ENCODE measurements around the gene GPR146. TPM values are rescaled to one million over a fixed set of nuclear protein-coding genes. Genes with fewer than 3 reads are reported as not detected.
"Not testable (repeated sequence)": the region's sequence is repeated elsewhere in the genome, so short reads cannot be mapped to it uniquely, and the experiment has no call there.

GPR146 gene
- total RNA-seq, 1 donor from 2014 or later = 3.1 TPM

DNA sequence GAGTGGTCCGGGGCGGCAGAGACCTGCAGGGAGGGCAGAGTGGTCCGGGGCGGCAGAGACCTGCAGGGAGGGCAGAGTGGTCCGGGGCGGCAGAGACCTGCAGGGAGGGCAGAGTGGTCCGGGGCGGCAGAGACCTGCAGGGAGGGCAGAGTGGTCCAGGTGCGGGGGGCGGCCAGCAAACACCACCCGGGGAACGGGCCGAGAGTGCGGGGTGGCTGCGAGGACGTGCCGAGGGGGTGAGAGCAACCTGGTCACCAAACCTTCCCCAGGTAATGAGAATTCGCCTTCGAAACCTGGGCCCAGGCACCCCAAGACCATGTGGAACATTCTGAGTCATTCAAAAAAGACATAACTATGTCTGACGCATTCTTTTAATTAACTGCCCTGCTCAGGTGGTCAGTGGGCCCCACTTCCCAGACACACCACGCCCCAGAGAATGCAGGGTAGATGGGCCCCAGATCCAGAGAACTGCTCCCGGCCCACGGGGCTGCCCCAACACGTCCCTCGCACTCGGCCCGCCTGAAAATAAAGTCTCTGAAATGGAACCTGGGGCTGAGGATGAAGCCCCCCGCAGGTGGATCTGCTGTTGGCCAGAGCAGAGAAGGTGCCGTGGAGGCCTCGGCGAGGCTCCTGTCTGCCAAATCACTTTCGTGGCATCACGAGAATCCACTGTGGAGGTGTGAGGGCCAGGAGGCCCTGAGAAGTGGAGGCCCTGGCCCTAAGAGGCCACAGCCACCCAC lies 12.5 kb upstream of the GPR146 start:
- Mint-ChIP-seq H3K36me3 (ENCODE audit: unreplicated experiment) (peaks cover 21% of the 10 kb centered on the region), H3K4me3 (ENCODE audit: unreplicated experiment) (no peak overlapping the region), H3K9me3 (ENCODE audit: unreplicated experiment) (peaks cover 24% of the 10 kb centered on the region), H3K4me1 (ENCODE audit: low read depth, unreplicated experiment) (peaks cover 9% of the 10 kb centered on the region), H3K27ac (ENCODE audit: unreplicated experiment) (no peak overlapping the region), H3K27me3 (ENCODE audit: unreplicated experiment) (peaks cover 10% of the 10 kb centered on the region)
- no peak for TF ChIP-seq CTCF (IDR thresholded peaks at IDR 0.05; ENCODE audit: partially characterized antibody, unreplicated experiment)
- no peak for DNase-seq

GRCh38 chr7:1032536-1033181 lies 11.7 kb upstream of the GPR146 start:
- Mint-ChIP-seq H3K4me1 (ENCODE audit: low read depth, unreplicated experiment) (peaks cover 7% of the 10 kb centered on the region), H3K9me3 (ENCODE audit: unreplicated experiment) (peaks cover 23% of the 10 kb centered on the region), H3K4me3 (ENCODE audit: unreplicated experiment) (no peak overlapping the region), H3K36me3 (ENCODE audit: unreplicated experiment) (peaks cover 21% of the 10 kb centered on the region), H3K27me3 (ENCODE audit: unreplicated experiment) (peaks cover 7% of the 10 kb centered on the region), H3K27ac (ENCODE audit: unreplicated experiment) (peak overlapping the region; percentile 36)
- TF ChIP-seq CTCF (IDR thresholded peaks at IDR 0.05; ENCODE audit: partially characterized antibody, unreplicated experiment) = no peak
- no peak for DNase-seq

GRCh38 chr7:1033546-1034145 lies 10.7 kb upstream of the GPR146 start:
- Mint-ChIP-seq H3K4me3 (ENCODE audit: unreplicated experiment) (no peak overlapping the region), H3K27ac (ENCODE audit: unreplicated experiment) (no peak overlapping the region), H3K36me3 (ENCODE audit: unreplicated experiment) (peaks cover 21% of the 10 kb centered on the region), H3K4me1 (ENCODE audit: low read depth, unreplicated experiment) (peaks cover 7% of the 10 kb centered on the region), H3K27me3 (ENCODE audit: unreplicated experiment) (peaks cover 7% of the 10 kb centered on the region), H3K9me3 (ENCODE audit: unreplicated experiment) (peaks cover 23% of the 10 kb centered on the region)
- no peak for TF ChIP-seq CTCF (IDR thresholded peaks at IDR 0.05; ENCODE audit: partially characterized antibody, unreplicated experiment)
- DNase-seq = no peak

DNA sequence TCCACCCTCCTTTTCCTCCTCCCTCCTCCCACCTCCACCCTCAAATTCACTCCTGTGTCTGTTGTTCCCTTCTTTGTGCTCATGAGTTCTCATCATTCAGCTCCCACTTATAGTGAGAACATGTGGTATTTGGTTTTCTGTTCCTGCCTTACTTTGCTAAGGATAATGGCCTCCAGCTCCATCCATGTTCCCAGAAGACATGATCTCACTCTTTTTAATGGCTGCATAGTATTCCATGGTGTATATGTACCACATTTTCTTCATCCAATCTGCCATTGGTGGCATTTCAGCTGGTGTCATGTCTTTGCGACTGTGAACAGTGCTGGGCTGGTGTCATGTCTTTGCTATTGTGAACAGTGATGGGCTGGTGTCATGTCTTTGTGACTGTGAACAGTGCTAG lies 9.6 kb upstream of the GPR146 start:
- Mint-ChIP-seq H3K36me3 (ENCODE audit: unreplicated experiment) (peaks cover 21% of the 10 kb centered on the region), H3K9me3 (ENCODE audit: unreplicated experiment) (peaks cover 19% of the 10 kb centered on the region)
- H3K4me3 Mint-ChIP-seq (ENCODE audit: unreplicated experiment); H3K4me1 Mint-ChIP-seq (ENCODE audit: low read depth, unreplicated experiment); H3K27ac Mint-ChIP-seq (ENCODE audit: unreplicated experiment); H3K27me3 Mint-ChIP-seq (ENCODE audit: unreplicated experiment); DNase-seq: not testable (repeated sequence)

DNA sequence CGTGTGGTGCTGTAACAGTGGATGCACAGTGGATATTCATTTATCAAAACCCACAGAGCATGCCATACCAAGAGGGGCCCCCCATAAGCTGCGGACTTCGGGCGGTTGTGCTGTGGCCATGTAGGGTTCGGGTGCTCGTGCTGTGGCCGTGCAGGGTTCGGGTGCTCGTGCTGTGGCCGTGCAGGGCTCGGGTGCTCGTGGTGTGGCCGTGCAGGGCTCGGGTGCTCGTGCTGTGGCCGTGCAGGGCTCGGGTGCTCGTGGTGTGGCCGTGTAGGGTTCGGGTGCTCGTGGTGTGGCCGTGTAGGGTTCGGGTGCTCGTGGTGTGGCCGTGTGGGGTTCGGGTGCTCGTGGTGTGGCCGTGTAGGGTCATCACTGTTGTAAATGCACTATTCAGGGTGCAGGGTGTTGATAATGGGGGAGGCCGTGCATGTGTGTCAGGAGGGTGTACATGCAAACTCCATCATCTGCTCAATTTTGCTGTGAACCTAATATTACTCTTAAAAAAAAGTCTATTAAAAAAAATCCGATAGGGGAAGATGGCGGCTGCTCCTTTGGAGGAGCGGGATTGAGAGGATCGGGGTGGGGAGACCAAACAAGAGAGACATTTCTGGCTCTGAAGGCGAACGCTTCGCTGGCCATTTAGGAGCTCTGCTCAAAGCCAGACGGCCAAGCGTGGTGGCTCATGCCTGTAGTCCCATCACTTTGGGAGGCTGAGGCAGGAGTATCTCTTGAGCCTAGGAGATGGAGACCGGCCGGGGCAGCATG lies 8.0 kb upstream of the GPR146 start:
- H3K27ac Mint-ChIP-seq (ENCODE audit: unreplicated experiment); H3K4me3 Mint-ChIP-seq (ENCODE audit: unreplicated experiment); H3K4me1 Mint-ChIP-seq (ENCODE audit: low read depth, unreplicated experiment); H3K27me3 Mint-ChIP-seq (ENCODE audit: unreplicated experiment); DNase-seq: not testable (repeated sequence)
- peaks cover 21% of the 10 kb centered on the region for H3K36me3 Mint-ChIP-seq (ENCODE audit: unreplicated experiment)
- H3K9me3 Mint-ChIP-seq (ENCODE audit: unreplicated experiment) = peaks cover 21% of the 10 kb centered on the region

DNA sequence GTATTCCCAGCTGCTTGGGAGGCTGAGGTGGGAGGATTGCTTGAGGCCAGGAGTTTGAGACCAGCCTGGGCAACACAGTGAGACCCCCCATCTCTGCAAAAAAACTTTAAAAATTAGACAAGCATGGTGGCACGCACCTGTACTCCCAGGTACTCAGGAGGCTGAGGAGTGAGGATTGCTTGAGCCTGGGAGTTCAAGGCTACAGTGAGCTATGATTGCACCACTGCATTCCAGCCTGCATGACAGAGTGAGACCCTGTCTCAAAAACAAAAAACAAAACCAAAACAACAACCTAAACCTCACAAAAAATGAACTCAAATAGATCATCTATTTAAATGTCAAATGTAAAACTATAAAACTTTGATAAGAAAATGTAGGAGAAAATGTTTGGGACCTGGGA lies 4.1 kb upstream of the GPR146 start:
- DNase-seq; H3K4me3 Mint-ChIP-seq (ENCODE audit: unreplicated experiment); H3K27ac Mint-ChIP-seq (ENCODE audit: unreplicated experiment); H3K27me3 Mint-ChIP-seq (ENCODE audit: unreplicated experiment): not testable (repeated sequence)
- peaks cover 11% of the 10 kb centered on the region for H3K36me3 Mint-ChIP-seq (ENCODE audit: unreplicated experiment)
- H3K4me1 Mint-ChIP-seq (ENCODE audit: low read depth, unreplicated experiment) = peaks cover 22% of the 10 kb centered on the region
- H3K9me3 Mint-ChIP-seq (ENCODE audit: unreplicated experiment) = peaks cover 18% of the 10 kb centered on the region

Measured in glutamatergic neuron (in vitro differentiated cells).